HG02885 (cell line): Measurements from ENCODE around the gene RAP1GAP2.
"Not testable (repeated sequence)": the region's sequence is repeated elsewhere in the genome, so short reads cannot be mapped to it uniquely, and the experiment has no call there.

ENCODE experiments used
- ATAC-seq: cut with Tn5 transposase; IDR thresholded peaks from one replicate; pipeline ENCODE4 v1.9.1; 2021; ENCODE audit warnings: mild to moderate bottlenecking; ENCODE audit not compliant: unreplicated experiment, poor library complexity

Gene RAP1GAP2

DNA sequence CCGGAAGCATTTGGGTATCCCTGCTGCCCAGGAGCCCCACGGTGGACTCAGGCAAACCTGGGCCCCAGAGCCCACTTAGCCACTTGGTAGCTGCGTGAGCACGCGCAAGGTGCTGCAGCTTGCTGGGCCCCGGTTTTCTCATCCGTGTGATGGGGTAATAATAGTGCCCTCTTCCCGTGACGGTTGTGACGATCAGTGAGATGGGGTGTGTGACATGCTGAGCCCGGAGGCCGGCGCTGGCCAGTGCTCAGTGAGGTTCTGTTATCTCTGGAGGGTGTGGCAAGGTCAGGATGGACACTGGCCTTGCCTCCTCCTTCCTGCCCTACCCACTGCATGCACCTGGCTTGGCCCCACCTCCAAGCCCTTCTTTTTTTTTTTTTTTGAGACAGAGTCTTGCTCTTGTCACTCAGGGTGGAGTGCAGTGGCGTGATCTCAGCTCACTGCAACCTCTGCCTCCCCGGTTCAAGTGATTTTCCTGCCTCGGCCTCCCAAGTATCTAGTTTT lies 82.6 kb downstream of the RAP1GAP2 start:
- ATAC-seq, result no peak

DNA sequence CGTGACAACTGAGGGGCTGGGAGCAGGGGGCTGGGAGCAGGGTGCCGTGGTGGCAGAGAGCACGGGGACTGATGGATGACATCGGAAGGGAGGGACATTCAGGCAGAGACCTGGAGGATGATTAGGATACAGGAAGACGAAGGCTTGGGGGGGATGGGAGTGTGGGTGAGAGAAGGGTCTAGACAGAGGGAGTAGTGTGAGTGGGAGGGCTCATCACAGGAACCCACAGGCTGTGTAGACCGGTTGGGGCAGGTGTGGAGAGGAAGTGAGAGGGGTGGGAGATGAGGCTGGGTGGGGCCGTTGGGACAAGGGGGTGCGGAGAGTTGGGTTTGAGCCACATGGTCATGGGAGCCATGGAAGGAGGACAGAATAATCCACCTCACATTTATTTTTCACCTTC lies 83.8 kb downstream of the RAP1GAP2 start:
- no peak for ATAC-seq

DNA sequence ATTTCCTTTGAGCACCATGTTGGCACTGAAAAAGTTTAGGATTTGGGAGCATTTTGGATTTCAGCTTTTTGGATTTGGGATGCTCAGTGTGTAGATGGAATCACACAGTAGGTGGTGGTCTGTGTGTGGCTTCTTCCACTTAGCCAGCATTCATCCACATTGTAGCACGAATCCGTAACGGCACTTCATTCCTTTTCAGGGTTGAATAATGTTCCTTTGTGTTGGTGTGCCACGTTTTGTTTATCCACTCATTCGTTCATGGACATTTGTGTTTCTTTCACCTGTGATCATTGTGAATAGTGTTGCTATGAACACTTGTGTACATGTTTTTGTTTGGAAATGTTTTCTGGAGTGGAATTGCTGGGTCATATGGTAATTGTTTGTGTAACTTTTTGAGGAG lies 85.1 kb downstream of the RAP1GAP2 start:
- no peak for ATAC-seq

DNA sequence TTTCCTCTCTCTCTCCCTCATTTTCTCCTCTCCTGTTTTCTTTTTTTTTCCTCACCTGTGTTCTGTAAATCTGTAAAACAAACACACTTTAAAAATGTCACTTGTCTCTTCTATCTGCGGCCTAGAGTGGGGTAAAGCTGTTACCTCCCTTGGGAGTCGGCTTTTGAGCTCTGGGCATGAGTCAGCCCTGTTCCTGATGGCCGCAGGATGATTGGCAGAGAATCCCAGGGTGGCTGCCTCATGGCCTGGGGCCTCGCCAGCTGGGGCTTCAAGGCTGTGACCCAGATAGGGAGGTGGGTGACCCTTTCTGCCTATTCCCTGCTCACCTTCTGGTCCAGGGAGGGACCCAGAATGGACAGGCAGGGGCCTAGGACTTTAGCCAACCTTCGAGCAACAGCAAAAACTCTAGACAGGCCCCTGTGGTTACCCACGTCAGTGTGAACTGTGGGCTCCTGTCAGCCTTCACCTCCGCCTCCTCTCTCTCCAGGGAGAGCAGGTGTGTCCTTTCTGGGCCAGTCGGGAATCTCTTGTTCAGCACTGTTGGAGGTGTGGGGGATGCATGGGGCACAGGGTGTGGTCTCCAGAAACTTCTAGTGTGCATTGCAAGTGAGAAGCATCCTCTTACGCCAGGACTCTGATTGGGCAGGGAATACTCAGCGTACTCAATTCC lies 87.4 kb downstream of the RAP1GAP2 start:
- no peak for ATAC-seq

DNA sequence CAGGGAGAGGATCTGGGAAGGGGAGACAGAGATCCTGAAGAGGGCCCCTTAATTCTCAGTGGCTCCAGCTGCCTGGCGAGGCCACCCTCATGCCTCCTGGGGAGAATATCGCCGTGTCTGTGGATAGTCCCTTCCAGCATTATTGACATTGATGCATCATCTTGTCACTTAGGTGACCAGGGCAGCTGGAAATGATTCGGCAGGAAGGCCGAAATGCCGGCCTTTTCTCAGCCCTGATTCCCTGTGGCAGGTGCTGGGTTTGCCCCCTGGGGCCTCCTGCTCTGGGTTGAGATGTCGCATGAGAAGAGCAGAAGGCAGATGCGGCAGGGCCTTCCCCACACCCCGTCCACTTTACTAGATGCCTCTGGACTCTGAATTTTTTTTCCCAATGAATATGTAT lies 89.5 kb downstream of the RAP1GAP2 start:
- ATAC-seq, result no peak

DNA sequence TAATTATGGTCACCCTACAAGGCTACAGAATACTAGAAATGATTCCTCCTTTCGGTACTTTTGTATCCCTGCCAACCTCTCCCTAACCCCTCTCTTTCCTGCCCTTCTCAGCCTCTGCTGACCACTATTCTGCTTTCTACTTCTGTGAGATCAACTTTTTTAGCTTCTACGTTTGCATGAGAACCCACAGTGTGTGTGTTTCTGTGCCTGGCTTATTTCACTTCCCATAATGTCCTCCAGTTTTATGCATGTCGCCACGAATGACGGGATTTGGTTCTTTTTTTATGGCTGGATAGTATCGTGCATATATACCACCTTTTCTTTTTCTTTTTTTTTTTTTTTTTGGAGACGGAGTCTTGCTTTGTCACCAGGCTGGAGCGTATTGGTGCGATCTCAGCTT lies 92.1 kb downstream of the RAP1GAP2 start:
- no peak for ATAC-seq

DNA sequence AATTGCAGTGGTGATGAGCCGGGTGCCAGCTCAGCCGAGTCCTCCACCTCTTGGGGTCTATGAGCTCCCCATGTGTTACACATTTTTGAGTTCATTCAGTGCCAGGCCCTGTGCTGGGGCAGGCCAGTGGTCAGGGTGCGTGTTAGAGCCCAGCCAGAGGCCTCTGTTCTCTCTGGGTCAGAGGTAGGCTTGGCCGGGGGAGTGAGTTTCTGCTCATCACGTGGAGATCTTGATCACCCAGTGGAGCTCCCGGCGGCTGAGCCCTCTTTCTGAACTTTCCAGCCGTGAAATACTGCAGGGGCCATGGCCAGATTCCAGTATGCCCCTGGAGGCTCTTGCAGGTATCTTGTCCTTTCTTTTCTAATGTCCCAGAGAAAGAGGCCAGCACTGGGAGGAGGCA lies 93.0 kb downstream of the RAP1GAP2 start:
- ATAC-seq, result no peak

DNA sequence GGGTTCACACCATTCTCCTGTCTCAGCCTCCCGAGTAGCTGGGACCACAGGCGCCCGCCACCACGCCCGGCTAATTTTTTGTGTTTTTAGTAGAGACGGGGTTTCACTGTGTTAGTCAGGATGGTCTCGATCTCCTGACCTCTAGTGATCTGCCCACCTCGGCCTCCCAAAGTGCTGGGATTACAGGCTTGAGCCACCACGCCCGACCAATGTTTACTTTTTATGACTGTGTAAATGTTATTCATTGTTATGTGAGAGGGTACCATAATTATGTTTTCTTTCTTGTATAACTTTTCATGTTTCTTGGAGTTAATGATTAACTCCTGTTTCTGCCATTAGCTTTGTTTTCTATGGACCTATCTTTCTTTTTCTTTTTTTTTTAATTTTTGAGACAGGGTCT lies 94.5 kb downstream of the RAP1GAP2 start:
- ATAC-seq, result not testable (repeated sequence)

DNA sequence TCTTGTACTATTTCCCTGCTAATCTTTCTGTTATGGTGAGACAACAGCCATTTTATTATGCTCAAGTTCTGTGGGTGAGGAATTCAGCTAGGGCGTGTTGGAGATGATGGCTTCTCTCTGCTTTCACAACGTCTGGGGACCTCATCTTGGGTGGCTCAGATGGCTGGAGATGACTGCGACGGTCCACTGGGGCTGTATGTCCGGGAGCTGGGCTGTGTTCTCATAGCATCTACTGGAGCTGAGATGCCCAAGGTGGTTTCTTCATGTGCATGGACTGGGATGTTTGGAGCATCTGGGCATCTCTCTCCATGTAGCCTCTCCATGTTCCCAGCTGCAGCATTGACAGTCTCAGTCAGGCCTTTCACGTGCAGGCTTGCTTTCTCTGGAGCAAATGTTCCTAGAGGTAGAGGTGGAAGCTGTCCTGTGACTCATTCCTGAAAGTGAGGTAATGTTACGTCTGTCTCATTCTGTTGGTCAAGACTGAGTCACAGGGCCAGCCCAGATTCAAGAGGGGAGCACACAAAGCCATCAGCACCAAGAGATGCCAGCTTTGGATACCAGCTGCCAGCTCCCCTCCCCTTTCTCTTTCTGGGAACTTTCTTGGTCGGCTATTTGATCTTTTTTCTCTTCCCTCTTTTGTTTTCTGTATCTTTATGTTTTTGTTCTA lies 96.2 kb downstream of the RAP1GAP2 start:
- ATAC-seq, result no peak

DNA sequence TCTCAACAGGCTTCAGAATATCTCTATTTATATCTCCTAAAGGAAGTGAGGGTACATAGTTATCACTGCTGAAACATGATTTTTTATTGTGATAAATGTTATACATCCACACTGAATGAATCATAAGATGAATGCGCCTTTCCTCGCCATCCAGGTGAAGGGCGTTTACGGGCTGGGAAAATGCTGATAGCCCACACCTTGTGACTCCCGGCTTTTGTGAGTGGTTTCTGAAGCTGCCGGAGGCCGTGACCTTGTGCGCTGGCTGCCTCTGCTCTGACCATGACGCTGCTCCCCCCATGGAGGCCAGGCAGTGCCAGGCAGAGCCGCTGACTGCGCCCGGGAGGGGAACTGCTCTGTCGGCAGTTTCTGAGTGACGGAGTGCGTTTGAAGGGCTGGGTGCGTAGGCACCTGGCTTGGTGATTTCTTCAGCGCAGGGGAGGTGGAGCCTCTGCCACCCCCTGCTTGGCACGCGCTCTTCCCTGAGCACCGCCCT lies 97.2 kb downstream of the RAP1GAP2 start:
- no peak for ATAC-seq

DNA sequence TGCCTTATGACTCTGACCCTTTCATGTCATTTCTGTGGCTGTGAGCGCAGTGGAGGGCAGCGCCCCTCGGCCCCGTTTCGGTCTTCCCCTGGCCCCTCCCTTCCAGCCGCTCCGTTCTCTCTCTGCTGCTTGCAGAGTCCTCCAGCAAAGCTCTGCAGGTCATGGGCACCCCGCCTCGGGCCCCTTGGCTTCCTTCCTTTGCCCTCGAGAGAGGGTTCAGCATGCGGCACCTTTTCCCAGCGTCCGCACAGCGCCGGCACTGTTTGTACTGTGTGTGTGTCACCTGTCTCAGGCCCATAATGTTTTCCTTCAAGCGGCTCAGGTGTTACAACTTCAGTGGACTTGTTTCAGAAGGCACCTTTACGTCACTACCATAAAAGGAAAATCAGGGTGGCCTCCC lies 98.5 kb downstream of the RAP1GAP2 start:
- no peak for ATAC-seq

DNA sequence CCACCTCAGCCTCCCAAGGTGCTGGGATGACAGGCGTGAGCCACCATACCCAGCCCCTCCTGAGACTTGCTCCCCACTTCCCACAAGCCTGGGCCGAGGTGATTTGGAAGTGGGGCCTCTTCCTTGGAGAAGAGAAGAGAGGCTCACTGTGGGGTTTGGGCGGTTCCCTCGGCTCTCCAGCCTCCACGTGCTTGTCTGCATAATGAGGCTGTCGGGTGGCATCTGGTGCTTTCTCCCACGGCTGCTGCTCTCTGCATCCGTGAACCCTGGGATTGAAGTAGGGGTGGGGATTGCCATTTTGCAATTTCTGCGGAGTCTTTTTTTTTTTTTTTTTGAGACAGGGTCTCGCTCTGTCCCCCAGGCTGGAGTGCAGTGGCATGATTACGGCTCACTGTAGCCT lies 101.4 kb downstream of the RAP1GAP2 start:
- no peak for ATAC-seq

DNA sequence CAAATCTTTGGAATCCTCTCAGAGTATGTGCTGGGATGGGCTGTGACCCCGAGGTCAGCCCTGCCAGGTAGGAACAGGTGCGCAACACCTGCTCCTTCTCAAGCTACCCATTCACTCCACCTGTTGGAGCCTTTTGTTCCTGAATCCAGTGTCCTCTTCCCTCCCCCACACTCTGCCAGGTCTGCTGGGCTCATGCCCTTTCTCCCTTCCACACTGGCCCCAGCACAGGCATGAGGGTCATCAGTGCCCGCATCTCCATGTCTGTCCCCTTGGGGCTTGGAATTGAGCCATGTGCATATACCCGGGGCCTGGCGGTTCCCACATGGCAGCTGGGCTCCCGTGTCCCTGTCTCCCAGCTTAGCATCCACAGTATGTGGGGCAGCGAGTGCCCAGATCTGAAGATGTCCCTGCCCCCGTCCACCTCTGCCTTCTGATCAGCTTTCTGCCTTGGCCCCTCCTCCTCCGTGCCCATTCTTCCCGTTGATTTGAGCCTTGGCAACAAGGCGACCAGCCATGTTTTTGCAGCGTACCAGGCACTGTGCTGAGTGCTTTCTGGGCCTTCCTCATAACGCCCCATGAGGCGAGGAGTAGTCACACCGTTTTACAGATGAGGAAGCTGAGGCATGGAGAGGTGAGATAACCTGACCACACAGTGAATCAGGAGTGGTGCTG lies 102.2 kb downstream of the RAP1GAP2 start:
- ATAC-seq, result no peak

DNA sequence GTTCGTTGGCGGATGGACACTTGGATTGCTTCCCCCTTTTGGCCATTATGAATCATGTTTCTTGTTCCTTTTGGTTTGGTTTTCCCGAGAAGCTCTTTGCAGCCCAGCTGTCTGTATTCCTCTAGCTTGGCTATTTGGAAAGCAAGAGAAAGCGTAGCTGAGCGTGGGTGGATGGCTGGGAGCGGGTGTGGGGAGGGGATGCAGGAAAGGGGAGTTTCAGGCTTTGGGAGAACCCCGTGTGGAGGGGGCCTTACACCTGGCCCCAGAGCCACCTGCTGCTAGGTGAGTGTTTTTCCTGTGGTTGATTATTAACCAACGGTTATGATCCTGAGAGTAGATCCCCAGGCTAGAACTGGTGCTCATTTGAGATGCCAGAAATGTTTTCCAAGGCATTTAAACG lies 103.7 kb downstream of the RAP1GAP2 start:
- ATAC-seq, result no peak

DNA sequence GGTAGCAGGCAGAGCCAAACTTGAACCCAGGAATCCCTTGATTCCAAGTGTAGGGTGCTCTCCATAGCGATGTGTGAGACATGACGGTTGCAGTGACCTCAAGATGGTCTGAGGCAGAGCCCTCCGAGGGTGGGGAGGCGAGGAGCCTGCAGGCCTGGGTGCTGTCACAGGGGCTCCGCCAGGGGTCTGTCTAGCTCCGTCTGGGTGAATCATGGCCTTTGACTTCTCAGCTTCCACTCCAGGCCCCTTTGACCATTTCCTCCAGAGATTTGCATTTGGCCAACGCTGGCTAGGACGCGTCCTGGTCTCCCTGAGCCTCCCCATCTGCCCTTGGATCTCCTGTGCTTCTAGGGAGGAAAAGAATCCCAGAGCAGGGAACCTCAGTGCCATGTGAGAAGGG lies 104.6 kb downstream of the RAP1GAP2 start:
- no peak for ATAC-seq

DNA sequence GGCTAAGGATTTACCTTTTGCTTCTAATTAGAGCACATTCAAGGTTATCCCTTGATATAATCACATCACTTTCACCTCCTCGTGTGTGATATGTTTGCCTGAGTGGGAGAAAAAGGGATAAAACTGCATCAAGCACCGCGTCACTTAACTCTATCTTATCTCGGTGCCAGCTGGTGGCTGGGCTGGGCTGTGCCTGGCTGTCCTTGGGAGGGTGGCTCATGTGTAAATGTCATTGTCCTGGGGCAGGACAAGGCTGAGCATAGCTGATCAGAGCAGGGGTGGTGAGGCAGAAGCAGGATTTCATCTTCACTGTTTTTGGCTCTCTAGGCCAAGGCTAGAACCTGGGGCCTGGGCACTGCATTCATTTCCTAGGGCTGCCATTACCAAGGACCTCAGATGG lies 105.3 kb downstream of the RAP1GAP2 start:
- ATAC-seq, result no peak

DNA sequence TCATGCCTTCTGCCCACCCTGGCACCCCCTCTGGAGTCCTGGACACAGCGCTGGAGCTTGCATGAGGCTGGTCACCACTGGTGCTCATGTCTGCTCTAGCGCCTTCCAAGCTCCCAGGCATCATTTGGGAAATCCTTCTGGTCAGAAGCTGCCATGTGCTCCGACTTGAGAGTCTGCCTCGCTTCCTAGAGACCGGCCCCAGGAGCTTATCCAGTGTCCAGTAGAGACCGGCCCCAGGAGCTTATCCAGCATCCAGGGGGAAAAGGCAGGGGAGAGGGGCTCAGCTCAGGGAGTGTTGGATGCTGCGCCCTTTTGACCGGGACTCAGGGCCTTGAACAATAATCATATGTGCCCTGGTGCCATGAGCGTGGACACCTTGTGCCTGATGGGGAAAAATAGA lies 106.3 kb downstream of the RAP1GAP2 start:
- no peak for ATAC-seq

DNA sequence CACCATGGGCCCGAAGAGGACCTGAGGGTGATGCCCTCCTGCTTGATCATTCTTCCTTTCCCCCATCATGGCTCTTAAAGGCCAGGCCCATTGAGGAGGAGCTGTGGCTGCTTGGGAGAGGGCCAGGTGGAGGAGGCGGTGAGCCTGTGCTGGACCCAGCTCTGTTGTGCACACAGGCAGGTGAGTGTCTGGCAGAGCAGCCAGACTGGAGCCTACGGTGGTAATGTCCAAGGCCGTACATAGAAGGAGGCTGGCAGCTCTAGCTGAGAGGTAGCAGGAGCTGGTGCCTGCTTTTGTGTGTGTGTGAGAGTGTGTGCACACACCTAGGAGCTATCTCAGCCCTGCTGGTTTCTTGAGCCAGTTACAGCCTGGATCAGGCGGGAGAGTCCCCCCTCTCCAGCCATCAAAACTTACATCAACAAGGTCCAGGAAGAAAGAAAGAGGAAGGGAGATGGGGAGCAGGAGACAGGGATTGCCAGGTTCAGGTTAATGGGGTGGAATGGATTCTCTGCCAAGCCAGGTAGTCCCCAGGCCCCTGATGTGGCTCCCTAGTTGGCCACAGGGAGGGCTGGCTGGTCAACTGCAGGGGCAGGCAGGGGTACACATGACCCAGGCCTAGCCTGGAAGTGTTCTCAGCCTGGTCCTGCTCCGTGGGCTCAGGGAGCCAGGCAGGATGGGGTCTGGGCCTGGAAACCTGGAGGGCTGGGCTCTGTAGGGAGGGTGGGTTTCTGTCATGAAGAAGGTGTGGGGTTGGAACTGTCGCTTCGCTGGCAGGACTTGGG lies 107.1 kb downstream of the RAP1GAP2 start:
- no peak for ATAC-seq

DNA sequence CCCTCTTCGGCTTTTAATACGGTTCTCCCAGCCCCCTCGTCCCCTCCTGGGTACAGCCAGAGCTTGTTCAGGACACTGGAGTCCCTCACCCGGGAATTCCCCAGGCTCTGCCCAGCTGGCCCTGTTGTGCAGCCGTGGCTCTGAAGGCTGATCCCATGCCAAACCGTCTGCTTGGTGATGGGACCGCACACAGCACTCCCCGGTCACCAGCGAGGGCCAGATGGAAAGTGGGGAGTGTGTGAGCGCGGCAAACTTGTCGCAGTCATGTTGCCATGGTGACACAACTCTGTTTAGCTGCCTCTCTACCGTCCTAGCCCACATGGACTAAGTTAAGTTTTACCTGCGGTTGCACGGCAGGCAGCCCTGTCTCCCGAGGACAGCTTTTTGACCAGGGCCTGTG lies 107.9 kb downstream of the RAP1GAP2 start:
- ATAC-seq, result no peak

DNA sequence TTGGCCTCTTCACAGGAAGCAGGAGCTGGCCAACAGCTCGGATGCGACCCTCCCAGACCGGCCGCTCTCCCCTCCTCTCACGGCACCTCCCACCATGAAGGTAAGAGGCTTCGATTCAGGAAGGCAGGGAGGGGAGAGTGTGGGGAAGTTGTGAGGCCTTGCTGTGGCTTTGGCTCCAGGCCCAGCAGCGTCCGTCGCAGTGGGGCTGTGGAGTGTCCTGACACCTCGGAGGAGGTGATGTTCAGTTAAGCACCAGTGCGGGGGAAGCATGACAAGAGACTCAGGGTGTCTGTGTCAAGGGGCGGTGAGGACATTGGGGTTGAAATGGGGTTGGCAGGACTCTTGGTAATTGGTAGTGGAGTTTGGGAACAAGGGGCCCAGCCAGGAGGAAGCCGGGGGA lies 109.0 kb downstream of the RAP1GAP2 start:
- no peak for ATAC-seq
